Anterior cingulate cortex (tissue), 58 donors: ENCODE results near the gene ZBTB20.

Source experiments
- DNase-seq, 58 donors: peaks; one replicate each; lab custom pipeline; 2025; lab: John Stamatoyannopoulos, UW

Gene ZBTB20

GRCh38 chr3:114741066-114741465 lies 406.0 kb downstream of the ZBTB20 start:
- DNase-seq: no peak

DNA sequence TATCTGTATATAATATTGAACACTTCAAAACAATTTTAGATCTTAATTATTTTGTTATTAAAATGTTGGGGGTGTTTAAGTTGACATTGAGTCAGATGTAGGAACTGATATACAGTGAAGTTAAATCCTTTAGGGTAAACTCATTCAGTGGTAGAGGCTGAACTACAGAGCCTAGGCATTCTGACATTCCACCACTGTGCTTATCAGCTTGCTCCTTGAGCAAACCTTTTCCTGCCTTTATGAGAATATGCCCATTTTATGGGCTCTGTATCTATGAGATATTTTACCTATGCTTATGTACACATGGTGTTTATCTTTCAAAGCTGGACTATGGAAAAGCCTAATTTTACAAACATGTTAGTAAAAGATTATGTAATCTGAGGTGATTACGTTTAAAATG lies 407.5 kb downstream of the ZBTB20 start:
- no peak for DNase-seq

GRCh38 chr3:114732353-114732752 lies 414.7 kb downstream of the ZBTB20 start:
- no peak for DNase-seq

DNA sequence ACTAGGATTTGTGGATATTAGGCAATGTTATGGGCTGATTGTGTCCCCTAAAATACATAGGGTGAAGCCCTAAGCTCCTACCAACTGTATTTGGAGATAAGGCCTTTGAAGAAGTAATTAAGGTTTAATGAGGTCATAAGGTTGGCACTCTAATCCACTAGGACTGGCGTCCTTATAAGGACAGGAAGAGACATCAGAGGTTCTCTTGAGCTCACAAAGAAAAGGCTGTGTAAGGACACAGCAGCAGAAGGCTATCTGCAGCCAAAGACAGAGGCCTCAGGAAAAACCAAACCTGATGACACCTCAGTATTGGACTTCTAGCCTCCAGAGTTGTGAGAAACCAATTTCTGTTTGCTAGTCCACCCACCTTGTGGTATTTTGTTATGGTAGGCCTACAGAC lies 416.7 kb downstream of the ZBTB20 start:
- no peak for DNase-seq

- DNase-seq: no peak
These were observed 419.7 kb downstream of the ZBTB20 start for GRCh38 chr3:114727373-114727772.

DNA sequence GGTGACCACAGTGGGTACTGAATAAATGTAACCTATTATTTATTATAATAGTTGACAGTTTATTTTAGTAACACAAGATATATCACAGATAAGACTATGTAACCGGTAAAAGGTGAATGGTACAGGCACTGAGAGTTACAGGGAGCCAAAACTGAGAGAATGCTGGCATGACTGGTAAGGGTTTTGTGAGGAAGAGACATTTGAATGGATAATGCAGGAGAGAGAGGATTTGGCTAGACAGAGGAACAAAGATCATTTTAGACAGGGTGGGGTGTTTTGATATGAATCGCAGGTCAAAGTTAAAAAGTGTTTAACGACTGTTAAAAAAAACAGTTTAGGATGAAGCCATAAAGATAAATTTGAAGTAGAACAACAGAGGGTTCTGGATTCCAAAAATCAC lies 421.1 kb downstream of the ZBTB20 start:
- DNase-seq: no peak

- no peak for DNase-seq
These were observed 424.6 kb downstream of the ZBTB20 start for GRCh38 chr3:114722530-114722929.

DNA sequence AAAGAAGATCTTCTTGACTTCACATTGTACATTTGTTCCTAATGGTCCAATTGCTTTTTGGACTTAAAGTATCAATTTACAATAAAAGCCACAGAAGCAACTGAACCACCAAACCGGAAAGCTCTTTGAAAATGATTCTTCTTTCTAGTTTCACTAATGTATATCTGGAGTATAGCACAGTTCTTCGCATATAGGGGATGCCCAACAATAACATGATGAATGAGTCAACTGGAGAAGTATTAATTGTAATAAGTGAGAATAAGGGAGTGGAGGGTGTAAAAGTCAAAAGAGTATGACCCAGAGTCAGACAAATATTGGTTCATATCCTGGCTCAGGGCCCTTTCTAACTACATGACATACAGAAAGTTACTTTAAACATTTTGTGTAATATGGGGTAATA lies 425.2 kb downstream of the ZBTB20 start:
- DNase-seq: no peak

DNA sequence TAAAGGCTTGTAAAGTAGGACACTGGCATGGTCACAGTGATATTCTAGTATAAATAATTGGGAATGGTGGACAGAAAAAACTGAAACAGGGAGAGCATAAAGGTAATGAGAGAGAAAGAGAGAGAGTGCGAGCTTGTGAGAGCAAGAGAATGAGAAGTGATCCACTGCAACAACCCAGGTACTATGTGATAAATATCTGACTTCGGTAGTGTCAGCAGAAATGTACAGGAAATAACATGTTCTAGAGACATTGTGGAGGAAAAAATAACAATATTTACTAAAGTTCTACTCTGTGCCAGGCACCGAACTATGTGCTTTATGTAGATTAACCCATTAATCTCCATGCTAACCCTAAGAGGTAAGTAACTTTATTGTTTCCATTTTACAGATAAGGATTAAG lies 425.9 kb downstream of the ZBTB20 start:
- DNase-seq: no peak

- no peak for DNase-seq
These were observed 428.2 kb downstream of the ZBTB20 start for GRCh38 chr3:114718898-114719210.

GRCh38 chr3:114718071-114718897 lies 428.8 kb downstream of the ZBTB20 start:
- DNase-seq: no peak

DNA sequence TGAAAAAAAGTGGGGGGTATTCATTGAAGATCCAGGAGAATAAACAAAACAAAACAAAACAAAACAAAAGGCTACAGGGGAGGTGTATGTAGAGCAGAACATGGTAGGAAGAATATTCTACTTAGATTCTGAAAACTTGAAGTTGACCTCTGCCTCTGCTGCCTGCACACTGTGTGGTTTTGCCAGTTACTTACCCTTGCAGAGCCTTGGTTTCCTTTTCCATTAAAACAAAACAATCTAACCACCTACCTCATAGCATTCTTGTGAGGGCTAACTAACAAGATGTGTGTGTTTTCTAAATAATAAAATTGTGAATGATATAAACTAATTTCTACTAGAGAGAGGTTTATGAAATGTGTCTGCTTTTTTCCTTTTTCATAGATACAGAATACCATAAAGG lies 430.2 kb downstream of the ZBTB20 start:
- DNase-seq: no peak

DNA sequence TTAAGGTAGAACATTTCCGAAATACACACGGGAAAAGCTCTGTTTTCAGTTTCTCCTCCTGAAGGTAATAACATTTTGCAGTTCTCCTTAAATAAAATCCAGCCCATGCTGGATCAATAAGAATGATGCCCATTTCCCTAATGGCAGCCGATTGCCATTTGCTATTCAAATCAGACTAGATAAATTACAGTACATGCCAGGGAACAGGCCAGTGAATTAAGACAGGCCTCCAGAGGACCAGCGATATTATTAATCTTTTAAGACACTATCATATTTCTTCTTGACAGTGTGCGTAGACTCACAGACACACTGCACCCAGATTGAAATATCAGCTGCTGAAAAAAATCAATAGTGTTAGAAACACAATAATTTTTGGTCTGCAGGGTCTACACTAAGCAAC lies 431.0 kb downstream of the ZBTB20 start:
- DNase-seq: no peak

DNA sequence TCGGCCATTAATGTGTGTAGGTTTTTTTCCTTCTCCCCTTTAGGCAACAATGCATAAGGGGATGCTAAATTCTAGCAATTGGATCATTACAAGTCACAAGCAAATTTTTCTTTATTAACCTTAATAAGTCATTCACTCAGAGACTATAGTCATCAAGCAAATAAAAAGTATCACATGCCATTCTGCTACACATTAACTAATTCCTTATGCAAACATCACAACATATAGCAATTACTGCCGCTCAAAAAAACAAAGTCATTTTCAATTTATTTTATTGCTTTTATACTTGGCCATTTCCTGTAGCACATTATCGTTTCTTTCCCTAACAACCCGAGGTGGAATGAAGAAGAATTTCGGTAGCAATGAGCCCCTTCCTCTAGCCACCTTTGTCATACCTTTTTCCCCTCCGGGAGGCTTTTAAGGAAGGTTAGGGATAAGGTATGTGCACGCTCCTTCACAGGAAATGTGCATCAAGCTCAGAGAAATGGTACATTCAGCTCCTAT lies 432.1 kb downstream of the ZBTB20 start:
- DNase-seq: no peak

- DNase-seq: no peak
These were observed 432.9 kb downstream of the ZBTB20 start for GRCh38 chr3:114714237-114714636.

GRCh38 chr3:114712728-114713492 lies 434.2 kb downstream of the ZBTB20 start:
- DNase-seq: no peak

- DNase-seq: no peak
These were observed 435.7 kb downstream of the ZBTB20 start for GRCh38 chr3:114711321-114711886.

- DNase-seq: no peak
These were observed 438.0 kb downstream of the ZBTB20 start for GRCh38 chr3:114709102-114709501.

DNA sequence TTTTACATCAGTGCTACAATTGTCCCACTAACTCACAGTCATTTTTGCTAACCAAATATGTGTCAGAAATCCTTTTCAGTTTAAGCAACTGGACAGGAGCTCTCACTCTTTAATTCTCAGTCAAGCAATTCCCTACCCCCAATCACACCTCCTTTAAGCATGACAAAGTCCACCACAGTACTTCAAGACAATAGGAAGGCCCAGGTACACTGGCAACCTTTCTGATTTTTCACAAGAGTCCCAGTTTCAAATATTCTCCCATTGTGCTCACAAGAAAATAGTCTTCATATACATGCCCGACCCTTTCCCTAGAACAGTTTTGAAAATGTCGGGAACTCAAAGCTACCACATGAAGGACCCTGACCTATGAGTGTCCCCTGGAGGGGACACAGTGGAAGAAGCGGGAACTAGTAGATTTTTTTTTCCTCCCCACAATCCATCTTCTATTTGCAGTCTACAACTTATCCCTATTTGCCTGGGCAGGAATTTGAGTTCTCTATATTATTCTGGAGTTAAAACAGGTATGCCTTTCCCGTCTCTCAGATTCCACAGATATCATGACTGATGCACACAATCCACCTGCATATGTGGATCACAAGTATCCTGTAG lies 439.7 kb downstream of the ZBTB20 start:
- no peak for DNase-seq

DNA sequence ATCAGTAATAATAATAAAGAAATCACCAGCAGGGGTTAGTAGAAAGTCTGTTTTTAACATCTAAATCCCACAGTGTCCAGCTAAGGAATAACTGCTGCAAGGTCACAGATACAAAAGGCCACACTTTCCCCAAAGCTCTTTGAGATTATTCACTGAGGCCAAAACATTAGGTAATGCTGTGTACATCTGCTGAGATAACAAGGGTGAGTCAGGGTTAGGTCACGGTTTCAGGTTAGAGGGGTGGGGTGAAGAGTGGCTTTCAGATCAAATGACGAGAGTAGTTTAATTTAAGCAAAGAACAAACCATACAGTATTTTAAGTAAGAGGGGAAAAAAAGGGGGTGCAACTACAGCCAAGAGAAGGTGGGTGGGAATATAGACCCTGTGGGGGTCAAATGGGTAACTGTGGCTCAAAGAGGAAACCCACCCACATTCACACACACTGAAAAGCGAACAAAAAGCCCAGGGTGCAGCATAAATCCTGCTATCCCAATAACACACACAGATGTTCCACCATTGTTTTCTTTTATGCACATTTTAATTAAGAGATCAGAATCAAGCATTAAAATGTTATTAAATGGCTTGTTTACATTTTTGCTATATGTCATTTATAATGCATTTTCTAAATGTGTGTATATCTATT lies 440.4 kb downstream of the ZBTB20 start:
- DNase-seq: no peak
